CD4-positive, alpha-beta T cell treated with Interleukin-15 for 4 hours (primary cell): Measurements from ENCODE around the gene ICOS.

ENCODE experiments used
- DNase-seq: peaks from one replicate; pipeline ENCODE4 v3.0.0-alpha.2; 2020; ENCODE audit warnings: low spot score

ICOS gene

GRCh38 chr2:203936535-203936934 lies at the start of gene ICOS:
Gene ICOS (plus strand): TSS chr2:203936763. CDS start chr2:203936815, 52 bp downstream.
- DNase-seq: peak; percentile 83

GRCh38 chr2:203887677-203888076 lies 48.9 kb upstream of the ICOS start:
- DNase-seq: no peak

- no peak for DNase-seq
Measured at GRCh38 chr2:203889542-203889941, 47.0 kb upstream of the ICOS start.

- DNase-seq: no peak
Measured at GRCh38 chr2:203889944-203890343, 46.6 kb upstream of the ICOS start.

GRCh38 chr2:203890733-203891132 lies 45.8 kb upstream of the ICOS start:
- DNase-seq: no peak

- no peak for DNase-seq
Measured at GRCh38 chr2:203891474-203891873, 45.1 kb upstream of the ICOS start.

- no peak for DNase-seq
Measured at GRCh38 chr2:203892207-203892606, 44.4 kb upstream of the ICOS start.

- DNase-seq: no peak
Measured at GRCh38 chr2:203893401-203893800, 43.2 kb upstream of the ICOS start.

- DNase-seq: no peak
Measured at GRCh38 chr2:203893840-203894239, 42.7 kb upstream of the ICOS start.

GRCh38 chr2:203894262-203894661 lies 42.3 kb upstream of the ICOS start:
- no peak for DNase-seq

GRCh38 chr2:203897544-203897943 lies 39.0 kb upstream of the ICOS start:
- no peak for DNase-seq

- no peak for DNase-seq
Measured at GRCh38 chr2:203898657-203899056, 37.9 kb upstream of the ICOS start.

- DNase-seq: no peak
Measured at GRCh38 chr2:203900253-203900652, 36.3 kb upstream of the ICOS start.

GRCh38 chr2:203904022-203904421 lies 32.5 kb upstream of the ICOS start:
- no peak for DNase-seq

- DNase-seq: no peak
Measured at GRCh38 chr2:203905656-203906055, 30.9 kb upstream of the ICOS start.

GRCh38 chr2:203908066-203908796 lies 28.3 kb upstream of the ICOS start:
- DNase-seq: no peak

GRCh38 chr2:203908797-203909185 lies 27.8 kb upstream of the ICOS start:
- no peak for DNase-seq

- peak; percentile 41 for DNase-seq
Measured at GRCh38 chr2:203909261-203909967, 27.1 kb upstream of the ICOS start.

GRCh38 chr2:203909974-203910373 lies 26.6 kb upstream of the ICOS start:
- no peak for DNase-seq

GRCh38 chr2:203913947-203914346 lies 22.6 kb upstream of the ICOS start:
- DNase-seq: no peak

GRCh38 chr2:203914546-203915182 lies 21.9 kb upstream of the ICOS start:
- no peak for DNase-seq

- no peak for DNase-seq
Measured at GRCh38 chr2:203915256-203915655, 21.3 kb upstream of the ICOS start.

- no peak for DNase-seq
Measured at GRCh38 chr2:203916756-203917155, 19.8 kb upstream of the ICOS start.
